A673 (cell line): Measurements from ENCODE around the gene LDLRAP1. TPM values are rescaled to one million over a fixed set of nuclear protein-coding genes. Genes with fewer than 3 reads are reported as not detected.

Experiments
- BruUV-seq: library from RNA; stranded (reverse); fragments of 400-500 nt; replicated peaks from 2 replicates; lab custom pipeline; 2021; lab: Mats Ljungman, UMichigan
- CTCF ChIA-PET: fragments of 300-600 bp; sonication (Branson Sonifier 250); formaldehyde crosslinking; loops from one replicate; lab custom pipeline; 2022; ENCODE audit warnings: antibody characterized with exemption; lab: Charles Lee
- POLR2A ChIA-PET: fragments of 300-600 bp; sonication (Branson Sonifier 250); formaldehyde crosslinking; loops from one replicate; lab custom pipeline; 2022; ENCODE audit warnings: antibody characterized with exemption; ENCODE audit not compliant: low non-redundant PET; lab: Charles Lee
- DNase-seq: peaks from one replicate; pipeline ENCODE4 v3.0.0-alpha.2; 2015; ENCODE audit warnings: low spot score
- H3K27ac ChIP-seq: fragments of 200-600 bp; sonication (generic); 2 replicates; pipeline ENCODE4 v1.5.1; 2016; ENCODE audit warnings: mixed run types, low read depth, mild to moderate bottlenecking, mixed read lengths, antibody characterized with exemption, low read length; ENCODE audit not compliant: poor library complexity, severe bottlenecking
- H3K27me3 ChIP-seq: fragments of 200-600 bp; sonication (generic); replicated peaks from 2 replicates; pipeline ENCODE4 v1.6.1; 2017; ENCODE audit warnings: mixed run types, low read depth, mild to moderate bottlenecking, mixed read lengths, antibody characterized with exemption, low read length; ENCODE audit not compliant: insufficient read depth, poor library complexity
- H3K36me3 ChIP-seq: fragments of 200-600 bp; sonication (generic); 2 replicates; pipeline ENCODE4 v1.6.1; 2016; ENCODE audit warnings: mixed run types, mild to moderate bottlenecking, mixed read lengths, antibody characterized with exemption, low read length; ENCODE audit not compliant: insufficient read depth, poor library complexity, severe bottlenecking
- H3K4me1 ChIP-seq: fragments of 200-600 bp; sonication (generic); 2 replicates; pipeline ENCODE4 v1.6.1; 2017; ENCODE audit warnings: mixed run types, mild to moderate bottlenecking, mixed read lengths, antibody characterized with exemption, low read length; ENCODE audit not compliant: insufficient read depth, poor library complexity, severe bottlenecking
- H3K4me3 ChIP-seq: fragments of 200-600 bp; sonication (generic); 2 replicates; pipeline ENCODE4 v1.5.1; 2016; ENCODE audit warnings: low read depth, mixed run types, mild to moderate bottlenecking, mixed read lengths, low read length; ENCODE audit not compliant: poor library complexity, severe bottlenecking
- H3K9me3 ChIP-seq: fragments of 200-600 bp; sonication (generic); 2 replicates; pipeline ENCODE4 v1.6.1; 2016; ENCODE audit warnings: mixed run types, low read depth, mild to moderate bottlenecking, mixed read lengths, antibody characterized with exemption, low read length; ENCODE audit not compliant: poor library complexity, severe bottlenecking
- CTCF ChIP-seq: fragments of 300-800, 200-600 bp; sonication (generic); conservative IDR thresholded peaks from 2 replicates; pipeline ENCODE4 v1.5.1; 2017; ENCODE audit warnings: low read depth, mild to moderate bottlenecking, antibody characterized with exemption, low read length, moderate library complexity, mixed read lengths
- EZH2 ChIP-seq: fragments of 200-600 bp; sonication (generic); IDR thresholded peaks from 2 replicates; pipeline ENCODE4 v1.6.1; 2017; ENCODE audit warnings: borderline replicate concordance, low read depth, mild to moderate bottlenecking, mixed read lengths, antibody characterized with exemption, low read length; ENCODE audit not compliant: poor library complexity, severe bottlenecking
- intact Hi-C: fragments of 100-400 bp; cut with micrococcal nuclease; formaldehyde crosslinking; loops from one replicate; pipeline ENCODE4 v1.10.0; 2022; ENCODE audit not compliant: unreplicated experiment
- total RNA-seq: library from RNA; stranded (reverse); gene quantifications from 2 replicates; pipeline ENCODE4 v1.2.3, GENCODE V29; 2021

The LDLRAP1 gene
- total RNA-seq, 1 experiment from 2014 or later: 5.5 TPM

GRCh38 chr1:25607123-25607522 is 63.7 kb downstream of the LDLRAP1 start:
- Histone ChIP-seq H3K9me3 (no peaks in the 10 kb centered on the region), H3K27ac (no peak overlapping the region), H3K4me3 (no peak overlapping the region), H3K4me1 (no peaks in the 10 kb centered on the region), H3K36me3 (no peaks in the 10 kb centered on the region), H3K27me3 (peaks cover 37% of the 10 kb centered on the region)
- POLR2A ChIA-PET: interaction anchor here (0.6 kb wide), 1 partner anchor 69 kb away, joined by 9 read pairs; no protein-coding TSS in a partner anchor
- intact Hi-C loops: no loop called here
- CTCF ChIA-PET: no interaction called here
- no TSS peak for BruUV-seq
- TF ChIP-seq CTCF (no peak), EZH2 (no peak)
- no peak for DNase-seq

- Histone ChIP-seq H3K27me3 (peaks cover 44% of the 10 kb centered on the region), H3K9me3 (no peaks in the 10 kb centered on the region), H3K4me3 (no peak overlapping the region), H3K36me3 (no peaks in the 10 kb centered on the region), H3K27ac (no peak overlapping the region), H3K4me1 (no peaks in the 10 kb centered on the region)
- TF ChIP-seq CTCF (peak; percentile 63), EZH2 (no peak)
- intact Hi-C loops: loop anchor here (2.0 kb wide), 1 partner anchor 194 kb away; no protein-coding TSS in a partner anchor
- CTCF ChIA-PET: interaction anchor here (0.5 kb wide), 2 partner anchors 55 to 1025 kb away, joined by 5 to 6 read pairs; no protein-coding TSS in a partner anchor
- DNase-seq: peak; percentile 91
- no TSS peak for BruUV-seq
- POLR2A ChIA-PET: no interaction called here
Observed at GRCh38 chr1:25608488-25609178, 65.2 kb downstream of the LDLRAP1 start.

- peaks cover 50% of the 10 kb centered on the region for H3K27me3 ChIP-seq
- intact Hi-C loops: loop anchor here (2.0 kb wide), 1 partner anchor 193 kb away; no protein-coding TSS in a partner anchor
- TF ChIP-seq EZH2 (no peak), CTCF (no peak)
- H3K27ac ChIP-seq: no peak overlapping the region
- no peak overlapping the region for H3K4me3 ChIP-seq
- H3K9me3 ChIP-seq: no peaks in the 10 kb centered on the region
- CTCF ChIA-PET: no interaction called here
- no peaks in the 10 kb centered on the region for H3K4me1 ChIP-seq
- peak; percentile 24 for DNase-seq
- BruUV-seq: no TSS peak
- POLR2A ChIA-PET: no interaction called here
- no peaks in the 10 kb centered on the region for H3K36me3 ChIP-seq
Observed at GRCh38 chr1:25609921-25610320, 66.5 kb downstream of the LDLRAP1 start.
